Ovary (tissue), 3 donors: ENCODE data around the gene UFD1.

Source experiments
- EP300 ChIP-seq: sonication (generic); formaldehyde crosslinking; IDR thresholded peaks from one replicate; pipeline ENCODE4 v1.6.1; 2017; ENCODE audit warnings: antibody characterized with exemption
- POLR2A ChIP-seq: fragments of 450-650 bp; IDR thresholded peaks from one replicate; pipeline ENCODE4 v1.6.1; 2017; ENCODE audit warnings: antibody characterized with exemption, mild to moderate bottlenecking, moderate library complexity
- TF ChIP-seq, protein P1 (sequence below), 3 donors: fragments of 450-650 bp in 2 of 3; fragments of 200-600 bp in 1 of 3; IDR thresholded peaks; one replicate each; pipeline versions ENCODE4 v1.5.1 to v1.8.0; 2016 to 2022; ENCODE audit warnings: antibody characterized with exemption in 3 of 3, mild to moderate bottlenecking in 1 of 3
- donor health status: DM: no; HTN: no; CAD: no.

DNA sequence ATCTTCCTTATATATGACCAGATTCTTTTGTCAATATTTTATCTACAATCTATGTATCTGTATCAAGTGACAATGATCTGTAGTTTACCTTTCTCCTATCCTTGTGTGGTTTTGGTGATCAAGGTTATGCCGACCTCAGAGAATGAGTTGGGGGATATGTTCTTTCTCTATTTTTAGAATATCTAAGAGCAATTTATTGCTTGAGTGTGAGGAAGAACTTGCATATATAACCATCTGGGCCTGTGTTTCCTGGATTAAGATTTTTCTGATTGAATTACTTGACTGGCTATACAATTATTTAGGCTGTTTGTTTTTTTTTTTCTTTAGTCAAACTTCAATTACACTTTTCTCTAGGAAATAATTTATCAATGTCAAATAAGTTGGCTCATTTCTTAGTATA, 17.5 kb downstream of the UFD1 start:
- TF ChIP-seq POLR2A (no peak), EP300 (no peak)
- TF ChIP-seq, protein P1, sequence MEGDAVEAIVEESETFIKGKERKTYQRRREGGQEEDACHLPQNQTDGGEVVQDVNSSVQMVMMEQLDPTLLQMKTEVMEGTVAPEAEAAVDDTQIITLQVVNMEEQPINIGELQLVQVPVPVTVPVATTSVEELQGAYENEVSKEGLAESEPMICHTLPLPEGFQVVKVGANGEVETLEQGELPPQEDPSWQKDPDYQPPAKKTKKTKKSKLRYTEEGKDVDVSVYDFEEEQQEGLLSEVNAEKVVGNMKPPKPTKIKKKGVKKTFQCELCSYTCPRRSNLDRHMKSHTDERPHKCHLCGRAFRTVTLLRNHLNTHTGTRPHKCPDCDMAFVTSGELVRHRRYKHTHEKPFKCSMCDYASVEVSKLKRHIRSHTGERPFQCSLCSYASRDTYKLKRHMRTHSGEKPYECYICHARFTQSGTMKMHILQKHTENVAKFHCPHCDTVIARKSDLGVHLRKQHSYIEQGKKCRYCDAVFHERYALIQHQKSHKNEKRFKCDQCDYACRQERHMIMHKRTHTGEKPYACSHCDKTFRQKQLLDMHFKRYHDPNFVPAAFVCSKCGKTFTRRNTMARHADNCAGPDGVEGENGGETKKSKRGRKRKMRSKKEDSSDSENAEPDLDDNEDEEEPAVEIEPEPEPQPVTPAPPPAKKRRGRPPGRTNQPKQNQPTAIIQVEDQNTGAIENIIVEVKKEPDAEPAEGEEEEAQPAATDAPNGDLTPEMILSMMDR (IDR thresholded peaks at IDR 0.05), result no peak
